PFSK-1 (cell line): Measurements from ENCODE around the gene SDCCAG8.

Experiments used
- TAF1 ChIP-seq: IDR thresholded peaks from 2 replicates; pipeline ENCODE4 v1.6.1; 2012; ENCODE audit warnings: low read length, control low read depth, borderline replicate concordance; ENCODE audit not compliant: insufficient read depth
- TF ChIP-seq, protein P1 (sequence below), 2 experiments: IDR thresholded peaks; 2 replicates each; pipeline versions ENCODE4 v1.6.1 to v1.8.0; 2011 to 2012; ENCODE audit warnings: low read depth in 2 of 2, low read length in 2 of 2, control low read depth in 1 of 2, inconsistent platforms in 1 of 2, mild to moderate bottlenecking in 1 of 2, moderate library complexity in 1 of 2; ENCODE audit not compliant: insufficient read depth in 1 of 2

DNA sequence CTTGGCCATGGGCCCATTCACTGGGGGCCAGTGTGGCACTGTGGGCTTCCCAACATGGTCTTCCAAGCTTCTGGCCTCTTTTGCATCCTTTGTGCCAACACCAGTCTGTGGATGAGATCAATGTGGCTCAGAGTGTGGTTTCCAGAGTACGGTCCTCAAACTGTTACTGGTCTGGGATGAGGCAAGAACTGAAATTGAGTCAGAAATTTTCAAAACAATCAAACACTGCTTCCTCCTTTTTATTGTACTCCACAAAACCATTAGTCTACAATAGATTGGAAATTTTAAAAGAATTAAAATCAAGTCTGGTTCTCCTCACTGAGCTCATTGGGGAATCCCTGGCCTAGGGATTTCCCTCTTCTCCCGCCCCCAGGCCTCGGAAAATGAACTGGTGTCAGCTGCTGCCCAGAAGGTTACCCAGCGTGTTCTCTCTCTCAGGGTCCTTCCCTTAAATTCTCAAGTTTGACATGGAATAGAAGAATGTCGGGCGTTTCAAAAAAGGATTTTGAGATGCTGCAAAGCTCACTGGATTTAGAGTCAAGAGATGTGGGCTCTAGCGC lies 222.0 kb downstream of the SDCCAG8 start:
- TF ChIP-seq, protein P1, sequence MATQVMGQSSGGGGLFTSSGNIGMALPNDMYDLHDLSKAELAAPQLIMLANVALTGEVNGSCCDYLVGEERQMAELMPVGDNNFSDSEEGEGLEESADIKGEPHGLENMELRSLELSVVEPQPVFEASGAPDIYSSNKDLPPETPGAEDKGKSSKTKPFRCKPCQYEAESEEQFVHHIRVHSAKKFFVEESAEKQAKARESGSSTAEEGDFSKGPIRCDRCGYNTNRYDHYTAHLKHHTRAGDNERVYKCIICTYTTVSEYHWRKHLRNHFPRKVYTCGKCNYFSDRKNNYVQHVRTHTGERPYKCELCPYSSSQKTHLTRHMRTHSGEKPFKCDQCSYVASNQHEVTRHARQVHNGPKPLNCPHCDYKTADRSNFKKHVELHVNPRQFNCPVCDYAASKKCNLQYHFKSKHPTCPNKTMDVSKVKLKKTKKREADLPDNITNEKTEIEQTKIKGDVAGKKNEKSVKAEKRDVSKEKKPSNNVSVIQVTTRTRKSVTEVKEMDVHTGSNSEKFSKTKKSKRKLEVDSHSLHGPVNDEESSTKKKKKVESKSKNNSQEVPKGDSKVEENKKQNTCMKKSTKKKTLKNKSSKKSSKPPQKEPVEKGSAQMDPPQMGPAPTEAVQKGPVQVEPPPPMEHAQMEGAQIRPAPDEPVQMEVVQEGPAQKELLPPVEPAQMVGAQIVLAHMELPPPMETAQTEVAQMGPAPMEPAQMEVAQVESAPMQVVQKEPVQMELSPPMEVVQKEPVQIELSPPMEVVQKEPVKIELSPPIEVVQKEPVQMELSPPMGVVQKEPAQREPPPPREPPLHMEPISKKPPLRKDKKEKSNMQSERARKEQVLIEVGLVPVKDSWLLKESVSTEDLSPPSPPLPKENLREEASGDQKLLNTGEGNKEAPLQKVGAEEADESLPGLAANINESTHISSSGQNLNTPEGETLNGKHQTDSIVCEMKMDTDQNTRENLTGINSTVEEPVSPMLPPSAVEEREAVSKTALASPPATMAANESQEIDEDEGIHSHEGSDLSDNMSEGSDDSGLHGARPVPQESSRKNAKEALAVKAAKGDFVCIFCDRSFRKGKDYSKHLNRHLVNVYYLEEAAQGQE (IDR thresholded peaks at IDR 0.05; ENCODE audit: insufficient read depth in 1 of 2, low read depth in 2 of 2, low read length in 2 of 2): no peak
- TF ChIP-seq TAF1: no peak
